RPMI8226 (cell line): ENCODE results near the gene POLR1B.
"Not testable (repeated sequence)": the region's sequence is repeated elsewhere in the genome, so short reads cannot be mapped to it uniquely, and the experiment has no call there.

Experiments used
- DNase-seq: peaks from one replicate; pipeline ENCODE4 v3.0.0-alpha.2; 2015

Gene POLR1B

DNA sequence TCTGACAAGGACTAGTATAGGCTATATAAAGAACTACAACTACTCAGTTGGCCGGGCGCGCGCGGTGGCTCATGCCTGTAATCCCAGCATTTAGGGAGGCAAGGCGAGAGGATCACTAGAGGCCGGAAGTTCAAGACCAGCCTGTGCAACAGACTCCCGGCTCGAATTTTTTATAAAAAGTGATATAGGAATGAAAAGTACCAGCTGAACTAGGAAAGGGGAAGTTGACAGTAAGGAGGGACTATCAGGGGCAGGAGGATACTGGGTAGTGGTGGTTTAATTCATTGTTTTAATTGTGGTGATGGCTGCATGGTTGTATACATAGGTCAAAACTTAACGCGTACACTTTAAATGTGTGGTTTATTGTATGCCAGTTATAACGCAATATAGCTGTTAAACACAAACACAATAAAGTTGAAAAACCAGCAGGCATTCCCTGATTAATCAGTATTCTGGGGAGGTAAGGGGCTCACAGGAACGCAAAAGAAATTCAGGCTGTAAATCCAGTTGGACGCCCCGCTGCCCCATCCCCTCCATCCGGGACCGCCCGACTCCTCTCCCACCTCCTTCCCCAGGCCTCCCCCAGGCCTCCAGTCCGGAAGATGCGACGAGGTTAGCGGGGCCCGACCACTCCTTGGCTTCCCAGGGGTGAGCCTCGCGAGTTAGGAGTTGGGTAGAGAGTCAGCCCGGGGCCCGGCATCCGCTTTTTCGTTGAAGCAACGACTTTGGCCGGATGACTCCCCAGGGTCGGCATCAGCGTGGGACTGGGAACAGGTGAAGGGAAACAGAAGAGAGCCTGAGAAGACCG, 746 bp upstream of the POLR1B start:
- DNase-seq = peak; percentile 70

DNA sequence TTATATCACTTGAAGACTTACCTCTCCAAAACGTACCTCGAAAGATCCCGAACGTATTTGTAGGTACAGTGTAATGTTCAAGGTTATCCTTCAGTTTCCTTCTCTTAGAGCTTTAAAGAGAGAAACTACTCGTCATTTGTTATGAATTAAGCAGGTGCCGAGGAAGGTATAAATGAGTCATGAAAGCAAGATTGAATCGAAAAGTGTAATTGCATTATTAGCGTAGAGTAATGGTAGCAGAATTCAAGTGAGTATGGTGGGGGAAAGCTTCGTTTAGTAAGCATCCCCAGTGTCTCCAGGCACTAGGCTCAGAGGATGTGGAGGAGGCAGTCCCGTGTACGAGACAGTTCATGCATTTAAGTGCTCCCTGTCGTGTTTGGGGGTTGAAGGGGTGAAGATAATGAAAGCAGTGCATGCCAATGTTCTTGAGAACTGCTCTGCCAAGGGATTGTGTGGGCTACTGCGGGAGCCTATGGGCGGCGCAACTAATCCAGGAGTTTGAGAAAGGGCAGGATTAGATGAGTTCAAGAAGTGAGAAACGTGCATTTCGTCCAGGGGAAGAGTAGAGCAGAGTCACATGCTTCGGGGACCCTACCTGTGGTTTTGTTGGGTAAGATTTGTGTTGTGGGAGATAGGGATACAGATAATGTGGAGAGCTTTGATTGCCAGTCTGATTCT, 858 bp downstream of the POLR1B start:
- DNase-seq = peak; percentile 48

GRCh38 chr2:112547333-112547732, 5.1 kb downstream of the POLR1B start:
- no peak for DNase-seq

DNA sequence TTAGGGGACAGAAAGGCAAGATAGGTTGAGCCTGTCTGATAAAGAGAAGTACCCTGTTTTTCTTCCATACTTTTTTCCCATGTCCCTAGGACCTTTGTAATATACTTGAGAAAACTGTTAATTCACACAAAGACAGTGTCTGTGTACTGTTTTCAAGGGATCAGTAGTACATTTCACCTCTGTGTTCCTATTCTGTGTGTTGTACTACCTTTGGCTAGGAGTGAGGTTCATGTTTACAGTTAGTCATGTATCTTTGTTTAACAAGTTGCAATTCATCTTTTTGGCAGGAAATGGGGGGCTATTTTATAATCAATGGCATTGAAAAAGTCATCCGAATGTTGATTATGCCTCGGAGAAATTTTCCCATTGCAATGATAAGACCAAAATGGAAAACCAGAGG, 6.7 kb downstream of the POLR1B start:
- no peak for DNase-seq

DNA sequence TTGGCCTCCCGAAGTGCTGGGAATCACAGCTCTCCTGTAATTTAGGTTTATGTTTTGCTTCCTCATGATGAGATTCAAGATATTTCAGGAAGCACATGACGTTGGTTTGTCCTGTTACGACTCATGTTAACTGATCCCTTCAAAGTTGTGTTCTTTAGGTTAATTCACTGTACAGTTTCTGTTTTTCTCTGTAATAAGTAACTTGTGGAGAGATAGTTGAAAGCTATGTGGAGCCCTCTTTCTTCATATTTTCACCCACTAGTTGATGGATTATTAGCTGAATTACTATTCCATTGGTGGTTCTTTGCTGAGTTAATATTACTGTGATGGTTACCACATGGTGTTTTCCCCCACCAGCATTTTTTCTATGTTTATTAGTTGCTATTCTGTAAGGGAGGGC, 23.8 kb downstream of the POLR1B start:
- no peak for DNase-seq

- DNase-seq = not testable (repeated sequence)
Measured at GRCh38 chr2:112566508-112566907, 24.2 kb downstream of the POLR1B start.

GRCh38 chr2:112572005-112572404, 29.7 kb downstream of the POLR1B start:
- DNase-seq = no peak

GRCh38 chr2:112577756-112578155, 35.5 kb downstream of the POLR1B start:
- DNase-seq = no peak

DNA sequence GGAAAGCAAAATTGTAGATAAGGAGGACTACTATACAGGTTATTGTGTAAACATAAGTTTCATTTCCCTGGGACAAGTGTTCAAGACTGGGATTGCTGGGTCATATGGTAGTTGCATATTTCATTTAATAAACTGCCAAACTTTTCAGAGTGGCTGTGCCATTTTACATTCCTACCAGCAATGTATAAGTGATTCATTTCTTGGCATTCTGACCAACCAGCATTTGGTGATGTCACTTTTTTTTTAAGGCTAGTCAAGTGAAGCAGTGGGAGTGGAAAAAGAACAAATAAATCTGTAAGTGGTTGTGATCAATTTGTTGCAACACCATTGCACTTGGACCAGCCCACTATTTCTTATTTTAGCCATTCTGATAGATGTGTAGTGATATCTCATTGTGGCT, 37.0 kb downstream of the POLR1B start:
- DNase-seq = peak; percentile 16

DNA sequence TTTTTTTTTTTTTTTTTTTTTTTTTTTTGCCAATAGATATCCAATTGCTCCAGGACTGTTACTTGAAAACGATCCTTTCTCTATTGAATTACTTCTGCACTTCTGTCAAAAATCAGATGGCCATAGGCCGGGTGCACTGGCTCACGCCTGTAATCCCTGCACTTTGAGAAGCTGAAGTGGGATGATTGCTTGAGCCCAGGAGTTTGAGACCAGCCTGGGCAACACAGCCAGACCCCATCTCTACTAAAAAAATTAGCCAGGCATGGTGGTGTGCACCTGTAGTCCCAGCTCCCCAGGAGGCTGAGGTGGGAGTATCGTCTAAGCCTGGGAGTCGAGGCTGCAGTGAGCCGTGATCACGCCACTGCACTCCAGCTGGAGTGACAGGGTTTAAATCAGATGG, 37.8 kb downstream of the POLR1B start:
- DNase-seq = no peak

DNA sequence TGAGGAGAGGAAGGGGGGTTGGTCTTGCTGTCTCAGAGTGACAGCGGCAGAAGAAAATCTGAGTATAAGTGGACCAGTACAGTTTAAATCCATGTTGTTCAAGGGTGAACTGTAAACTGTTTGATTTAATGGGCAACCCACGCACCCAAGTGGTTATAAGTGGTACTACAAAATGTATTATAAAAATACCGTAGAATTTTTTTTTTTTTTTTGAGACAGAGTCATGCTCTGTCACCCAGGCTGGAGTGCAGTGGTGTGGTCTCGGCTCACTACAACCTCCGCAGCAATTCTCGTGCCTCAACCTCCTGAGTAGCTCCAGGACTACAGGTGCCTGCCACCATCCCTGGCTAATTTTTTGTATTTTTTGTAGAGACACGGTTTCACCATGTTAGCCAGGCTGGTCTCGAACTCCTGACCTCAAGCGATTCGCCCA, 40.1 kb downstream of the POLR1B start:
- DNase-seq = peak; percentile 62

GRCh38 chr2:112583497-112584133, 41.4 kb downstream of the POLR1B start:
- no peak for DNase-seq

DNA sequence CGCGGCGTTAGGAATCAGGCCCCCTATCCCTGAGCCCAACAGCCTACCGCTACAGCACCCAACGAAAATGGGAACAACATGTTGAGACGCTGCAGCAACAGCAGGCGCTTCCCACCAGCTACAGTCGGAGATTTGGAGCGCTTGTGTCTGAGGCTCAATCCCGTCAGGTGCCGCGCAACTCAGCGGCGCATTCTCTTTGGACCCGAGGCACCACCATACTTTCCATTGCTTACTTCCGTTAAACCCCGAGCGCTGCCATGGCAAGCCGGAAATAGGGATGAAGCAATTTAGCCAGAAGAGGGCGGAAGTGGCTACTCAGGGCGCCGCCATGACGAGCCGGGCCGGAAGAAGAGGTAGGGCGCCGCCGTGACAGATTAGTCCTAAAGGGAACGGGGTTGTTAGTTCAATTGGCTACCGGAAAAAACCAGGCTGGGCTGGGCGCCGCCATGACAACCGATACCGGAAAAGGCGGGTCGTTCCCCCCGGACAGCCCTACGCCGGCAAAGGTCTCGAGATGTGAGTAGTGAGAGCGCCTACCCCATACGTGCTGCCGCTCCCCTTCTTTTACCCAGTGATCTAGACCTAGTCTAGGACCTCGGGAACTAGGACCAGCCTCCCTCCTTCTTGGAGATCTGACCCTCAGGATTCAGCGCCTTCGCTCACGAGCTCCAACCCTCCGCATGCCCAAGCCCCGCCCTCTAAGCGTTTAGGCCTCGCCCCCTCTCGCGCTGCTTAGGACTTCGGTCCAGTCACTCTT, 42.0 kb downstream of the POLR1B start, which contains the start of gene CHCHD5:
CHCHD5 (plus strand) TSS at position 476 of the 757 bp plus-strand sequence; CDS start at position 515, 39 bp downstream.
- DNase-seq = peak; percentile 95

DNA sequence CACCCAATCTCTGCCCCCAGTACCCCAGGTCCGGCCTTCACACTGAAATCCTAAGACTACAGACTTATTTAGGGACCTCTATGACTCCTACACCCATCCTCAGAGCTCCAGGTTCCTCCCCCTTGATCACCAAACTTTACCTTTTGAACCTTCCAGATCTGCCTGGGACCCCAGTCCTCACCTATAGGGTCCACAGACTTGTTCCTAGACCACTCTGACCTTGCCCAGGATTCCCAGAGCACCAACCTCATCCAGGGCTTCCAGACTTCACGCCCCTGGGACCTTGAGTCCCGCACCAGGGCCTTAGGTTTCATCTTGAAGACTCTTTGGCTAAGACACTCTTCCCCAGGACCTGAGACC, 42.6 kb downstream of the POLR1B start:
- DNase-seq = no peak

GRCh38 chr2:112585400-112585799, 43.1 kb downstream of the POLR1B start:
- no peak for DNase-seq

GRCh38 chr2:112585873-112586464, 43.7 kb downstream of the POLR1B start:
- no peak for DNase-seq

GRCh38 chr2:112588611-112589045, 46.4 kb downstream of the POLR1B start:
- DNase-seq = no peak

DNA sequence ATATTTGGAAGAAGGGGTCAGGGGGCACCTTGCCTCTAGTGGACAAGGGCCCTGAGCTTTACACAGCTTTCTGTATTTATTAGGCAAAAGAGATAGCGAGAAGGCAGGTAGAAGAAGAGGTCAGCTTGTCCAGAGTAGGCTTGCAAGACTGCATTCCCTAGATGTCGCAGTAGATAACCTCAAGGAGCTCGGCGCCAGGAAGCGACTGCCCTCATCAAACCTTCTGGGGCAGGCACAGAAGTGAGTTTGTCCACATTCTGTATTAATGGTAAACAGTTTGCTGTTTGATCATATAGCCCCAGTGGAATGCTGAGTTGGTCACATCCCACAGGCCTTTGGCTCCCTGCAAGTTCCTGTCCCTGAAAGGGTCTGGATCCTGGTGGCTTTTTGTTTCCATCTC, 49.1 kb downstream of the POLR1B start:
- DNase-seq = no peak

GRCh38 chr2:112593736-112594135, 51.5 kb downstream of the POLR1B start:
- no peak for DNase-seq

DNA sequence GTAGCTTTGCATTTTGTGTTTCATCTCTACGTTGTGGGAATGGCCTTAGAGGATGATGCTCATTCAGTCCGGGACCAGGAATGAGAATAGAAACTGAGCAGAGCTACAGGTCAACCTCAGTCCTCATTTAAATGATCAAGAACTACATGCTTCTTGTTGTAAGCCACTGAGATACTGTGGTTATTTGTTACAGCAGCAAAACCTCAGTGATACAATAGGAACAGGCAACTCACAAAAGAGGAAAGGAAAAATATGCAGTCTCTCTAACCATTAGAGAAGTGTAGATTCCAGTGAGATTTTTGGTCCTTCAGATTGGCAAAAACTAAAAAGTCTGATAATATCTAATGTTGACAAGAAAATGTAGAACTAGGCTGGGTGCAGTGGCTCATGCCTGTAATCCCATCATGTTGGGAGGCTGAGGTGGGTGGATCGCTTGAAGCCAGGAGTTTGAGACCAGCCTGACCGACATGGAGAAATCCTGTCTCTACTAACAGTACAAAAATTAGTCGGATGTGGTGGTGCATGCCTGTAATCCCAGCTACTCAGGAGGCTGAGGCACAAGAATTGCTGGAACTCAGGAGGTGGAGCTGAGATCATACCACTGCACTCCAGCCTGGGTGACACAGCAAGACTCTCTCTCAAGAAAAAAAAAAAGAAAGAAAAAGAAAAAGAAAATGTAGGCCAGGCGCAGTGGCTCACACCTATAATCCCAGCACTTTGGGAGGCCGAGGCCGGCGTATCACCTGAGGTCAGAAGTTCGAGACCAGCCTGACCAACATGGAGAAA, 55.5 kb downstream of the POLR1B start:
- no peak for DNase-seq

DNA sequence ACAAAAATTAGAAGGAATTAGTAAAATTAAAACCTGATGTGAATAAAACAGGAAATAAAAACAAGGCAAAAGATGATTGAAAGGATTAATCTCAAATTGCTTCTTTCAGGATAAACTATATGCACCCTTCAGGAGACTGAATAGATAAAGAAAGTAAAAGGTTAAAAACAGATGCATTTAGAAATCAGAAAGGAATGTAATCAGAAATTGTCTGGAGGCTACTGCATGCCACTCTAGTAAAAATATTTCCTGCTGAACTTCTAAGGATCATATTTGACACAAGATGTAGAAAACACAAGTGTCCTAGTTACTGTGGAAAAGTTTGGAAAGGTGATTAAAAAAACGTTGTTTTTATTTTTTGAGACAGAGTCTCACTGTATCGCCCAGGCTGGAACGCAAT, 58.4 kb downstream of the POLR1B start:
- no peak for DNase-seq

GRCh38 chr2:112601754-112602153, 59.5 kb downstream of the POLR1B start:
- no peak for DNase-seq
